Effector CD4-positive, alpha-beta T cell (primary cell): Measurements from ENCODE around the gene PCCA.
"Not testable (repeated sequence)": the region's sequence is repeated elsewhere in the genome, so short reads cannot be mapped to it uniquely, and the experiment has no call there.

Source experiments
- DNase-seq: peaks from one replicate; pipeline ENCODE4 v3.0.0-alpha.2; 2020

Gene PCCA

GRCh38 chr13:100254002-100254401, 165.1 kb downstream of the PCCA start:
- DNase-seq, result no peak

- no peak for DNase-seq
These were observed 173.5 kb downstream of the PCCA start for GRCh38 chr13:100262404-100262803.

GRCh38 chr13:100266026-100266425, 177.1 kb downstream of the PCCA start:
- DNase-seq, result no peak

- no peak for DNase-seq
These were observed 180.9 kb downstream of the PCCA start for GRCh38 chr13:100269837-100270236.

- DNase-seq, result no peak
These were observed 184.2 kb downstream of the PCCA start for GRCh38 chr13:100273138-100273537.

- DNase-seq, result no peak
These were observed 184.7 kb downstream of the PCCA start for GRCh38 chr13:100273552-100273951.

GRCh38 chr13:100274942-100275506, 186.1 kb downstream of the PCCA start:
- no peak for DNase-seq

GRCh38 chr13:100275746-100276145, 186.9 kb downstream of the PCCA start:
- DNase-seq, result no peak

GRCh38 chr13:100280681-100281080, 191.8 kb downstream of the PCCA start:
- no peak for DNase-seq

GRCh38 chr13:100282306-100282705, 193.4 kb downstream of the PCCA start:
- DNase-seq, result not testable (repeated sequence)

GRCh38 chr13:100290165-100290801, 201.4 kb downstream of the PCCA start:
- no peak for DNase-seq

GRCh38 chr13:100291624-100292023, 202.7 kb downstream of the PCCA start:
- DNase-seq, result no peak

GRCh38 chr13:100297413-100297812, 208.5 kb downstream of the PCCA start:
- no peak for DNase-seq

GRCh38 chr13:100298116-100298681, 209.3 kb downstream of the PCCA start:
- no peak for DNase-seq

- DNase-seq, result no peak
These were observed 209.8 kb downstream of the PCCA start for GRCh38 chr13:100298691-100299090.

GRCh38 chr13:100300243-100300642, 211.3 kb downstream of the PCCA start:
- DNase-seq, result no peak

GRCh38 chr13:100300708-100301107, 211.8 kb downstream of the PCCA start:
- DNase-seq, result no peak

- no peak for DNase-seq
These were observed 212.5 kb downstream of the PCCA start for GRCh38 chr13:100301418-100301817.

- DNase-seq, result no peak
These were observed 213.5 kb downstream of the PCCA start for GRCh38 chr13:100302391-100302790.

- no peak for DNase-seq
These were observed 215.3 kb downstream of the PCCA start for GRCh38 chr13:100304229-100304628.

GRCh38 chr13:100305398-100305797, 216.5 kb downstream of the PCCA start:
- no peak for DNase-seq

- DNase-seq, result no peak
These were observed 217.1 kb downstream of the PCCA start for GRCh38 chr13:100306030-100306429.

GRCh38 chr13:100306434-100306999, 217.6 kb downstream of the PCCA start:
- no peak for DNase-seq
